H1 (cell line): ENCODE measurements around the gene PCDHB6. TPM values are rescaled to one million over a fixed set of nuclear protein-coding genes. Genes with fewer than 3 reads are reported as not detected.
"Not testable (repeated sequence)": the region's sequence is repeated elsewhere in the genome, so short reads cannot be mapped to it uniquely, and the experiment has no call there.

Experiments used
- CTCF ChIA-PET: fragments of 300-600 bp; sonication (Branson Sonifier 250); formaldehyde crosslinking; loops from one replicate; lab custom pipeline; 2021; ENCODE audit not compliant: partially characterized antibody; lab: Charles Lee
- POLR2A ChIA-PET: fragments of 300-600 bp; sonication (Branson Sonifier 250); formaldehyde crosslinking; loops from one replicate; lab custom pipeline; 2021; ENCODE audit warnings: inconsistent platforms; ENCODE audit not compliant: partially characterized antibody; lab: Charles Lee
- DNase-seq, 2 experiments: peaks; one replicate each; pipeline versions ENCODE4 v3.0.0 to v3.0.0-alpha.2; 2010 to 2022; ENCODE audit warnings: low spot score in 2 of 2, low read depth in 1 of 2, mixed read lengths in 1 of 2
- FAIRE-seq: peaks from 2 replicates; lab custom pipeline; 2011; peaks lifted over from hg19 to GRCh38; lab: Jason Lieb, UNC
- H2AFZ ChIP-seq: 2 replicates; pipeline ENCODE4 v1.8.1; 2012; ENCODE audit warnings: low read length, inconsistent platforms
- H2AK5ac ChIP-seq: 2 replicates; pipeline ENCODE4 v1.6.1; 2013; ENCODE audit warnings: low read depth, low read length
- H2BK120ac ChIP-seq: replicated peaks from 2 replicates; pipeline ENCODE3; 2013; ENCODE audit warnings: low read depth, low read length, inconsistent platforms
- H2BK12ac ChIP-seq: 2 replicates; pipeline ENCODE4 v1.6.1; 2013; ENCODE audit warnings: low read depth, low read length
- H2BK15ac ChIP-seq: 2 replicates; pipeline ENCODE4 v1.6.1; 2013; ENCODE audit warnings: low read length
- H2BK20ac ChIP-seq: 2 replicates; pipeline ENCODE4 v1.6.1; 2013; ENCODE audit warnings: low read length
- H2BK5ac ChIP-seq: 2 replicates; pipeline ENCODE4 v1.6.1; 2013; ENCODE audit warnings: low read depth, low read length
- H3K14ac ChIP-seq: 2 replicates; pipeline ENCODE4 v1.6.1; 2013; ENCODE audit warnings: inconsistent platforms; ENCODE audit not compliant: insufficient read length
- H3K18ac ChIP-seq: 2 replicates; pipeline ENCODE4 v1.6.1; 2013; ENCODE audit warnings: low read length; ENCODE audit errors: extremely low read depth
- H3K23ac ChIP-seq: 2 replicates; pipeline ENCODE4 v1.6.1; 2013; ENCODE audit warnings: inconsistent platforms; ENCODE audit not compliant: insufficient read length
- H3K23me2 ChIP-seq: 2 replicates; pipeline ENCODE4 v1.6.1; 2013; ENCODE audit warnings: low read depth, low read length
- H3K27ac ChIP-seq: 2 replicates; pipeline ENCODE4 v1.6.1; 2011; ENCODE audit warnings: low read depth, low read length, inconsistent platforms
- H3K27me3 ChIP-seq, 4 experiments: replicated peaks in 1 of 4; 1 replicate in 1 of 4; 2 replicates in 3 of 4; pipeline versions ENCODE4 v1.6.1 to v1.8.1; 2011 to 2013; ENCODE audit warnings: low read length in 3 of 4, mild to moderate bottlenecking in 3 of 4, inconsistent platforms in 2 of 4, mixed read lengths in 2 of 4, moderate library complexity in 1 of 4; ENCODE audit not compliant: control insufficient read depth in 3 of 4, insufficient read depth in 3 of 4; ENCODE audit errors: extremely low read depth in 1 of 4
- H3K36me3 ChIP-seq, 4 experiments: 2 replicates each; pipeline versions ENCODE4 v1.6.1 to v1.8.1; 2011 to 2013; ENCODE audit warnings: mild to moderate bottlenecking in 4 of 4, low read length in 3 of 4, moderate library complexity in 2 of 4, control low read depth in 1 of 4, inconsistent platforms in 1 of 4; ENCODE audit not compliant: insufficient read depth in 4 of 4, control insufficient read depth in 2 of 4
- H3K4ac ChIP-seq: replicated peaks from 2 replicates; pipeline ENCODE3; 2013; ENCODE audit warnings: low read length, low read depth, mixed read lengths, inconsistent platforms; ENCODE audit not compliant: insufficient read length
- H3K4me1 ChIP-seq, 4 experiments: replicated peaks in 1 of 4; 1 replicate in 1 of 4; 2 replicates in 3 of 4; pipeline versions ENCODE4 v1.6.1 to v1.8.1; 2011 to 2013; ENCODE audit warnings: low read length in 3 of 4, inconsistent platforms in 2 of 4, mixed read lengths in 1 of 4; ENCODE audit not compliant: insufficient read depth in 4 of 4, control insufficient read depth in 3 of 4
- H3K4me2 ChIP-seq, 2 experiments: 2 replicates each; pipeline versions ENCODE4 v1.6.1 to v1.8.1; 2011 to 2013; ENCODE audit warnings: low read depth in 2 of 2, low read length in 2 of 2, control low read depth in 1 of 2, inconsistent platforms in 1 of 2, mild to moderate bottlenecking in 1 of 2; ENCODE audit not compliant: insufficient read depth in 1 of 2
- H3K4me3 ChIP-seq, 4 experiments: fragments of 200-600, 300-600 bp in 1 of 4; sonication (generic), shearing (Covaris generic), sonication (Bioruptor Twin) in 1 of 4; 2 replicates each; pipeline versions ENCODE4 v1.5.1 to v1.8.1; 2011 to 2016; ENCODE audit warnings: low read length in 4 of 4, low read depth in 3 of 4, control low read depth in 2 of 4, inconsistent platforms in 2 of 4, mild to moderate bottlenecking in 2 of 4, mixed read lengths in 1 of 4, moderate library complexity in 1 of 4; ENCODE audit not compliant: insufficient read depth in 2 of 4; ENCODE audit errors: extremely low read depth in 1 of 4
- H3K56ac ChIP-seq: replicated peaks from 2 replicates; pipeline ENCODE3; 2013; ENCODE audit warnings: low read depth, mild to moderate bottlenecking, mixed read lengths, low read length, inconsistent platforms; ENCODE audit not compliant: insufficient read length
- H3K79me1 ChIP-seq: 2 replicates; pipeline ENCODE4 v1.6.1; 2013; ENCODE audit warnings: low read depth, low read length, control low read depth
- H3K79me2 ChIP-seq, 2 experiments: 2 replicates each; pipeline versions ENCODE4 v1.6.1 to v1.8.1; 2012 to 2013; ENCODE audit warnings: low read length in 2 of 2, mild to moderate bottlenecking in 2 of 2, inconsistent platforms in 1 of 2; ENCODE audit not compliant: insufficient read depth in 2 of 2, control insufficient read depth in 1 of 2
- H3K9ac ChIP-seq, 4 experiments: replicated peaks in 1 of 4; 1 replicate in 1 of 4; 2 replicates in 3 of 4; pipeline versions ENCODE4 v1.6.1 to v1.8.1; 2011 to 2013; ENCODE audit warnings: low read depth in 3 of 4, low read length in 3 of 4, control low read depth in 2 of 4, mild to moderate bottlenecking in 2 of 4, moderate library complexity in 2 of 4, inconsistent platforms in 1 of 4; ENCODE audit errors: extremely low read depth in 1 of 4
- H3K9me3 ChIP-seq, 2 experiments: 2 replicates each; pipeline versions ENCODE4 v1.6.1 to v1.8.1; 2012 to 2013; ENCODE audit warnings: mild to moderate bottlenecking in 2 of 2, moderate library complexity in 2 of 2, control low read depth in 1 of 2, inconsistent platforms in 1 of 2, low read depth in 1 of 2, low read length in 1 of 2, mixed read lengths in 1 of 2; ENCODE audit not compliant: insufficient read depth in 2 of 2
- H4K20me1 ChIP-seq, 2 experiments: replicated peaks in 1 of 2; 2 replicates each; pipeline versions ENCODE3 to v1.8.1; 2011 to 2013; ENCODE audit warnings: inconsistent platforms in 2 of 2, low read length in 2 of 2, mild to moderate bottlenecking in 1 of 2; ENCODE audit not compliant: insufficient read depth in 2 of 2, control insufficient read depth in 1 of 2
- H4K5ac ChIP-seq: 2 replicates; pipeline ENCODE4 v1.6.1; 2013; ENCODE audit warnings: low read length, low read depth, mixed read lengths, inconsistent platforms; ENCODE audit not compliant: insufficient read length
- H4K8ac ChIP-seq: 2 replicates; pipeline ENCODE4 v1.8.0; 2013; ENCODE audit warnings: mild to moderate bottlenecking, moderate library complexity, low read length, inconsistent platforms; ENCODE audit not compliant: insufficient read depth; ENCODE audit errors: extremely low read depth
- H4K91ac ChIP-seq: replicated peaks from 2 replicates; pipeline ENCODE3; 2013; ENCODE audit warnings: low read length, mixed read lengths, inconsistent platforms; ENCODE audit not compliant: insufficient read length
- WGBS, 2 experiments: shearing (Covaris generic) in 1 of 2; methylation state at CpG; one replicate each; pipeline versions ENCODE4 v1.1.6 to v1.1.7; 2013 to 2015; ENCODE audit warnings: low lambda C conversion rate in 2 of 2, mixed read lengths in 2 of 2, inconsistent platforms in 1 of 2, low coverage in 1 of 2, missing lambda C conversion rate in 1 of 2; ENCODE audit not compliant: insufficient replicate concordance in 2 of 2, insufficient coverage in 1 of 2, insufficient read length in 1 of 2; ENCODE audit errors: extremely low coverage in 1 of 2, missing lambda C conversion rate in 1 of 2; 5-methylcytosine and 5-hydroxymethylcytosine counted together
- polyA plus RNA-seq, 7 experiments: library from polyadenylated mRNA; depleted of rRNA in 3 of 7; stranded (reverse) in 5 of 7; unstranded in 2 of 7; fragments of >200 nt in 5 of 7; fragments of 200-250 nt in 2 of 7; gene quantifications; 1 replicate in 5 of 7; 2 replicates in 1 of 7; 4 replicates in 1 of 7; pipeline versions ENCODE4 v1.2.1 to v1.2.3, GENCODE V29; 2011 to 2013; ENCODE audit warnings: missing spikeins in 2 of 7, mixed read lengths in 2 of 7
- total RNA-seq: library from RNA; stranded (reverse); fragmentation: NEBNext Ultra II Directional; extraction: Animal tissue kit (Norgen Biotek cat#: 25700); gene quantifications from 2 replicates; pipeline ENCODE4 v1.2.1, GENCODE V29; 2021

PCDHB6 gene
- total and polyA plus RNA-seq, 2 of the 8 experiments (the other 6 are each of a cell fraction or from before 2014, with no cell fraction given), result 0.28 to 0.29 TPM

DNA sequence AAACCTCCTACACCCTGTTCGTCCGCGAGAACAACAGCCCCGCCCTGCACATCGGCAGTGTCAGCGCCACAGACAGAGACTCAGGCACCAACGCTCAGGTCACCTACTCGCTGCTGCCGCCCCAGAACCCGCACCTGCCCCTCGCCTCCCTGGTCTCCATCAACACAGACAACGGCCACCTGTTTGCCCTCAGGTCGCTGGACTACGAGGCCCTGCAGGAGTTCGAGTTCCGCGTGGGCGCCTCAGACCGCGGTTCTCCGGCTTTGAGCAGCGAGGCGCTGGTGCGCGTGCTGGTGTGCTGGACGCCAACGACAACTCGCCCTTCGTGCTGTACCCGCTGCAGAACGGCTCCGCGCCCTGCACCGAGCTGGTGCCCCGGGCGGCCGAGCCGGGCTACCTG, 7.5 kb downstream of the PCDHB6 start:
- H2BK120ac ChIP-seq, H3K9ac ChIP-seq, H3K4me3 ChIP-seq, H3K27me3 ChIP-seq, H3K27ac ChIP-seq, H2BK5ac ChIP-seq, H3K14ac ChIP-seq, H3K18ac ChIP-seq, H2AFZ ChIP-seq, H3K9me3 ChIP-seq, H3K4me2 ChIP-seq, H3K4ac ChIP-seq, H4K91ac ChIP-seq, H3K23ac ChIP-seq, H4K5ac ChIP-seq, H3K79me1 ChIP-seq, H2BK15ac ChIP-seq, H2BK12ac ChIP-seq, H3K36me3 ChIP-seq, CTCF ChIA-PET, H3K23me2 ChIP-seq, H2AK5ac ChIP-seq, H4K20me1 ChIP-seq, POLR2A ChIA-PET, FAIRE-seq, H3K4me1 ChIP-seq, H2BK20ac ChIP-seq, H4K8ac ChIP-seq, DNase-seq, H3K79me2 ChIP-seq, H3K56ac ChIP-seq: not testable (repeated sequence)
- 92% methylated on average over 19 of the region's 38 CpGs; no CpG with 5 or more reads in 1 of the 2 experiments for WGBS, 2 experiments

GRCh38 chr5:141157901-141158300, 8.0 kb downstream of the PCDHB6 start:
- H2AFZ ChIP-seq, H3K27me3 ChIP-seq, H4K5ac ChIP-seq, H4K91ac ChIP-seq, H2BK5ac ChIP-seq, H2BK15ac ChIP-seq, H2BK12ac ChIP-seq, H3K4me2 ChIP-seq, H3K36me3 ChIP-seq, H2AK5ac ChIP-seq, H3K79me2 ChIP-seq, DNase-seq, H3K9me3 ChIP-seq, H3K27ac ChIP-seq, H3K56ac ChIP-seq, FAIRE-seq, H3K4ac ChIP-seq, H3K79me1 ChIP-seq, H4K20me1 ChIP-seq, H3K4me3 ChIP-seq, H3K23ac ChIP-seq, H3K14ac ChIP-seq, H4K8ac ChIP-seq, H2BK120ac ChIP-seq, H3K4me1 ChIP-seq, POLR2A ChIA-PET, H3K9ac ChIP-seq, H2BK20ac ChIP-seq, H3K23me2 ChIP-seq, H3K18ac ChIP-seq: not testable (repeated sequence)
- WGBS, 2 experiments, result 94% methylated on average over 20 of the region's 28 CpGs; no CpG with 5 or more reads in 1 of the 2 experiments
- CTCF ChIA-PET, result interaction anchor here (0.6 to 1.6 kb wide), 5 partner anchors 12 to 34 kb away, joined by 3 to 9 read pairs (median 6); partner anchors contain the start of genes PCDHB10, PCDHB5 and PCDHB9
